ENCODE measurements around the gene RASAL2. TPM values are rescaled to one million over a fixed set of nuclear protein-coding genes. Genes with fewer than 3 reads are reported as not detected.
"Not testable (repeated sequence)": the region's sequence is repeated elsewhere in the genome, so short reads cannot be mapped to it uniquely, and the experiment has no call there.

The RASAL2 gene
- total RNA-seq, 1 donor from 2014 or later, result 57.5 TPM

DNA sequence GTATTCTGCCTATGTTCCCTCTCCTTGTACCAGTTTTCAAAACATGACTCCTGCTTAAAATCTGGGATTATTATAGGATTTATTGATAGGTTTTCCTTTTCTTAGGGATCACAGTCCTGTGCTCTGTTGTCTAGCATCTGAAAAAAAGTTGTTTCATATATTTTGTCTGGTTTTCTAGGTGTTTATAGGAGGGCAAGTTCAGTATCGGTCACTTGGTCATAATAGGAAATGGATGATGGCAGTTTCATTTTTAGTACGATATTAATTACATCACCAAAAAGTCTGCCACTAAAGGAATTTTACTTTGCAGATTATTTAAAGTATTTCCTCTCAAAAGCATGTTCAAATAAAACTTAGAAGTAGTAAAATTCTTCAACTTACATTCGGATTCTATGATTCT, 94.4 kb downstream of the RASAL2 start:
- H3K27me3 ChIP-seq, result no peaks in the 10 kb centered on the region
- H3K4me3 ChIP-seq, result peak overlapping the region in 1 of 2 donors; percentile 46
- H3K36me3 ChIP-seq, result no peaks in the 10 kb centered on the region
- no peaks in the 10 kb centered on the region for H3K9me3 ChIP-seq
- TF ChIP-seq CTCF (IDR thresholded peaks at IDR 0.05), result no peak
- DNase-seq (ENCODE audit: low spot score in 2 of 2), result no peak
- intact Hi-C loops (cut with DNase I), result no loop called here
- H3K4me1 ChIP-seq, result no peaks in the 10 kb centered on the region
- peak overlapping the region in 1 of 2 donors; percentile 47 for H3K27ac ChIP-seq

- H3K27me3 ChIP-seq, result no peaks in the 10 kb centered on the region
- no peak for DNase-seq (ENCODE audit: low spot score in 2 of 2)
- peak in 1 of 3 experiments; percentile 20 for TF ChIP-seq CTCF (IDR thresholded peaks at IDR 0.05)
- no peaks in the 10 kb centered on the region for H3K9me3 ChIP-seq
- intact Hi-C loops (cut with DNase I), result no loop called here
- H3K4me3 ChIP-seq, result no peak overlapping the region
- no peak overlapping the region for H3K27ac ChIP-seq
- H3K36me3 ChIP-seq, result no peaks in the 10 kb centered on the region
- H3K4me1 ChIP-seq, result no peaks in the 10 kb centered on the region
These were observed 95.9 kb downstream of the RASAL2 start for GRCh38 chr1:178189814-178190213.

DNA sequence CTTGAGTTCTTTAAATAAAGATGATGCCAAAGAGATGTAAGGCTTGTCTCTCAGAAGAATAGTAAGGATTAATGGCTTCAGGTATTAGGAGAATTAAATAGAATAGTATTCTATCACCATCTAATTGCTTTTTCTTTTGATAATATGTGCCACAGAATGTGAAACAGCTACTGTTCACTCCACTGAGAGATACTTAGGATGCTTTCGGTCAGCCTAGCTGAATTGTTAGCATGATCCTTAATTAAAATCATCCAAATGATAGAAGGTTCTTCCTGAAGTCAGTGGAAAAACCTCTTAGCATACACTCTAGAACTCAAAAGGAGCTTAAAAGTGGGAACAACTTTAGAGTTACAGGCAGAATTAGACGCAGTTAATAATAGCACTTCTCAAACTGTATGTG, 97.0 kb downstream of the RASAL2 start:
- Histone ChIP-seq H3K27ac (no peak overlapping the region), H3K4me1 (no peaks in the 10 kb centered on the region), H3K36me3 (no peaks in the 10 kb centered on the region), H3K27me3 (no peaks in the 10 kb centered on the region), H3K4me3 (no peak overlapping the region), H3K9me3 (no peaks in the 10 kb centered on the region)
- DNase-seq (ENCODE audit: low spot score in 2 of 2), result no peak
- intact Hi-C loops (cut with DNase I), result no loop called here
- no peak for TF ChIP-seq CTCF (IDR thresholded peaks at IDR 0.05)

DNA sequence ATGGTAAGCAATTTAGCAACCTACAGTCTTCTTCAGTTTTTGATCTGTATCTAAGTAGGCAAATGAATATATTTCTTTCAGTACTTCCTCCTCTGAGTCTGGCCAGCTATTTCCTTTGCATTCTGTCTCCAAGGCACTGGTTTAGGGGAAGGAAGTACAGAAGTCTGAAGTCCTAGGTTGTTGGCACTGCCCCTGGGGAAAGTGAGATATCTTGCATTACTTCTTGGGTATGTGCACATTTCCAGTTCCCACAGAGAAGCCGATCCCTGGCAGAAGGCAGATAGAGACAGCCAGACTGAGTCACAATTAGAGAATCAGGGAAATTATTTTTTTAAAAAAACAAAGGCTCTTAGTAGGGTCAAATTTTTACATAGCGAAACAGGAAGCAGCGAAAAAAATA, 98.8 kb downstream of the RASAL2 start:
- H3K36me3 ChIP-seq, result no peaks in the 10 kb centered on the region
- intact Hi-C loops (cut with DNase I), result no loop called here
- no peak for TF ChIP-seq CTCF (IDR thresholded peaks at IDR 0.05)
- no peak overlapping the region for H3K4me3 ChIP-seq
- H3K4me1 ChIP-seq, result no peaks in the 10 kb centered on the region
- peak overlapping the region in 1 of 2 donors; percentile 17 for H3K27ac ChIP-seq
- H3K27me3 ChIP-seq, result no peaks in the 10 kb centered on the region
- H3K9me3 ChIP-seq, result no peaks in the 10 kb centered on the region
- no peak for DNase-seq (ENCODE audit: low spot score in 2 of 2)

DNA sequence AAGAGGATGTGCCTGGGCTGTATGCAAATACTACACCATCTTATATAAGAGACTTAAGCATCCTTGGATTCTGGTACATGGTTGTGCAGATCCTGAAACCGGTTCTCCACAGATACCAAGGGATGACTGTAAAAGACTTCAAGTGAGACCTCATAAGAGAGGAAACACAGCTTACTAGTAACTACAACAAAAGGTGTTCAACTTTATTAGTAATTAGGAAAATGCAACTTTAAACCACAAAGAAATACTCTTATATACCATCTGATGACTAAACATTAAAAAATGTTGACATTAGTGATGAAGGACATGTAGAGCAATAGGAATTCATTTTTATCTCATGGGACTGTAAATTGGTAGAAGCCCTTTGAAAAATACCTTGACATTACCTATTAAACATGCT, 102.7 kb downstream of the RASAL2 start:
- H3K4me3 ChIP-seq, result no peak overlapping the region
- H3K27ac ChIP-seq, result no peak overlapping the region
- no peak for DNase-seq (ENCODE audit: low spot score in 2 of 2)
- intact Hi-C loops (cut with DNase I), result no loop called here
- H3K4me1 ChIP-seq, result no peaks in the 10 kb centered on the region
- no peaks in the 10 kb centered on the region for H3K27me3 ChIP-seq
- TF ChIP-seq CTCF (IDR thresholded peaks at IDR 0.05), result no peak
- no peaks in the 10 kb centered on the region for H3K36me3 ChIP-seq
- H3K9me3 ChIP-seq, result peaks cover 0 to 5% of the 10 kb centered on the region in 2 donors

GRCh38 chr1:178202095-178202494, 108.2 kb downstream of the RASAL2 start:
- H3K27ac ChIP-seq; H3K36me3 ChIP-seq; H3K27me3 ChIP-seq; H3K4me1 ChIP-seq; DNase-seq (ENCODE audit: low spot score in 2 of 2); H3K4me3 ChIP-seq; intact Hi-C loops (cut with DNase I); H3K9me3 ChIP-seq: not testable (repeated sequence)

DNA sequence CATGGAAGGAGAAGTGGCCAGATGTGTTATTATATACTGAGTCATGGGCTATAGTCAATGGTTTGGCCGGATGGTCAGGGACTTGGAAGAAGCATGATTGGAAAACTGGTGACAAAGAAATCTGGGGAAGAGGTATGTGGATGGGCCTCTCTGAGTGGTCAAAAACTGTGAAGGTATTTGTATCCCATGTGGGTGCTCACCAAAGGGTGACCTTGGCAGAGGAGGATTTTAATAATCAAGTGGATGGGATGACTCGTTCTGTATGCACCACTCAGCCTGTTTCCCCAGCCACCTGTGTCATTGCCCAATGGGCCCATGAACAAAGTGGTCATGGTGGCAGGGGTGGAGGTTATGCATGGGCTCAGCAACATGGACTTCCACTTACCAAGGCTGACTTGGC, 108.6 kb downstream of the RASAL2 start:
- intact Hi-C loops (cut with DNase I); DNase-seq (ENCODE audit: low spot score in 2 of 2); H3K4me3 ChIP-seq; H3K27me3 ChIP-seq; H3K36me3 ChIP-seq; H3K4me1 ChIP-seq; H3K27ac ChIP-seq; H3K9me3 ChIP-seq: not testable (repeated sequence)

DNA sequence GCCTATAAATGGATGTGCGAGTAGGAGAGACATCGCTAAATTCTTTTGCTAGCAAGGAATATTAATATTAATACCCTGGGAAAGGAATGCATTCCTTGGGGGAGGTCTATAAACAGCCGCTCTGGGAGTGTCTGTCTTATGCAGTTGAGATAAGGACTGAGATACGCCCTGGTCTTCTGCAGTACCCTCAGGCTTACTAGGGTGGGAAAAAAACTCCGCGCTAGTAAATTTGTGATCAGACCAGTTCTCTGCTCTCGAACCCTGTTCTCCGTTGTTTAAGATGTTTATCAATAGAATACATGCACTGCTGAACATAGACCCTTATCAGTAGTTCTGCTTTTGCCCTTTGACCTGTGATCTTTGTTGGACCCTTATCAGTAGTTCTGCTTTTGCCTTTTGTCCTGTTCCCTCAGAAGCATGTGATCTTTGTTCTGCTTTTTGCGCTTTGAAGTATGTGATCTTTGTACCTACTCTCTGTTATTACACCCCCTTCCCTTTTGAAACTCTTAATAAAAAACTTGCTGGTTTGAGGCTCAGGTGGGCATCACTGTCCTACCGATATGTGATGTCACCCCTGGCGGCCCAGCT, 114.5 kb downstream of the RASAL2 start:
- DNase-seq (ENCODE audit: low spot score in 2 of 2); intact Hi-C loops (cut with DNase I); H3K36me3 ChIP-seq; H3K4me3 ChIP-seq; H3K4me1 ChIP-seq; H3K27ac ChIP-seq; H3K27me3 ChIP-seq: not testable (repeated sequence)
- H3K9me3 ChIP-seq, result peaks cover 9 to 38% of the 10 kb centered on the region in 2 donors

Measured in ascending aorta (tissue), 2 donors.